Upper lobe of left lung (tissue), 6 donors: ENCODE data around the gene CCDC185. TPM values are rescaled to one million over a fixed set of nuclear protein-coding genes. Genes with fewer than 3 reads are reported as not detected.
A peak's percentile ranks its signal among the peaks of the same experiment; 100 is the strongest.
"Not testable (repeated sequence)": the region's sequence is repeated elsewhere in the genome, so short reads cannot be mapped to it uniquely, and the experiment has no call there.

ENCODE experiments used
- ATAC-seq, 2 donors: fragments of 200-7000 bp; cut with Tn5 transposase; one replicate each; pipeline ENCODE4 v1.9.1; 2022; ENCODE audit warnings: mild to moderate bottlenecking in 2 of 2, moderate library complexity in 2 of 2; ENCODE audit not compliant: low FRiP score in 2 of 2
- DNase-seq, 2 donors: peaks; one replicate each; pipeline ENCODE4 v3.0.0-alpha.2; 2019 to 2020
- H3K27ac ChIP-seq, 4 donors: fragments of 200-600 bp; sonication (generic); one replicate each; pipeline ENCODE4 v1.5.1; 2016 to 2019
- H3K27me3 ChIP-seq, 4 donors: fragments of 200-600 bp; sonication (generic); one replicate each; pipeline ENCODE4 v1.5.1; 2017 to 2019
- H3K36me3 ChIP-seq, 4 donors: fragments of 200-600 bp; sonication (generic); one replicate each; pipeline ENCODE4 v1.5.1; 2016 to 2019
- H3K4me1 ChIP-seq, 4 donors: fragments of 200-600 bp; sonication (generic); one replicate each; pipeline ENCODE4 v1.5.1; 2018 to 2019
- H3K4me3 ChIP-seq, 4 donors: fragments of 200-600 bp; sonication (generic); one replicate each; pipeline ENCODE4 v1.5.1; 2017 to 2019; ENCODE audit warnings: mild to moderate bottlenecking in 2 of 4, moderate library complexity in 1 of 4
- H3K9me3 ChIP-seq, 4 donors: fragments of 200-600 bp; sonication (generic); one replicate each; pipeline ENCODE4 v1.5.1; 2018 to 2019
- CTCF ChIP-seq, 6 experiments: fragments of 450-650 bp in 4 of 6; fragments of 200-600 bp in 2 of 6; sonication (generic) in 2 of 6; IDR thresholded peaks; one replicate each; pipeline ENCODE4 v1.5.1; 2016 to 2019; ENCODE audit warnings: antibody characterized with exemption in 6 of 6
- EP300 ChIP-seq, 4 donors: sonication (generic); formaldehyde crosslinking; IDR thresholded peaks; one replicate each; pipeline ENCODE4 v1.5.1; 2017; ENCODE audit warnings: antibody characterized with exemption in 4 of 4, control low read depth in 2 of 4
- POLR2A ChIP-seq, 4 donors: fragments of 450-650 bp; IDR thresholded peaks; one replicate each; pipeline ENCODE4 v1.5.1; 2016 to 2017; ENCODE audit warnings: antibody characterized with exemption in 4 of 4, mild to moderate bottlenecking in 2 of 4
- POLR2AphosphoS5 ChIP-seq, 2 donors: sonication (generic); formaldehyde crosslinking; IDR thresholded peaks; one replicate each; pipeline ENCODE4 v1.5.1; 2017; ENCODE audit warnings: antibody characterized with exemption in 2 of 2
- WGBS, 2 donors: methylation state at CpG; one replicate each; pipeline ENCODE4 v1.1.5; 2017 to 2018; 5-methylcytosine and 5-hydroxymethylcytosine counted together
- total RNA-seq, 6 donors: library from RNA; depleted of rRNA in 4 of 6; stranded (reverse); fragments of >200 nt in 4 of 6; gene quantifications; one replicate each; pipeline versions ENCODE4 v1.1.0 to v1.2.1, GENCODE V29; 2016 to 2021
- donor health status: DM: no; HTN: no; CAD: no; lungs with moderate emphysema.
- donor health status: DM: no; HTN: yes; CAD: no; lungs with severe emphysema.

The CCDC185 gene
- total RNA-seq, 6 donors from 2014 or later = not detected

GRCh38 chr1:223394706-223395105, 1.5 kb downstream of the CCDC185 start:
- H3K27me3 ChIP-seq = peaks cover 0 to 5% (median 0%) of the 10 kb centered on the region in 4 donors

GRCh38 chr1:223399393-223399792, 6.2 kb downstream of the CCDC185 start:
- DNase-seq, H3K4me1 ChIP-seq, ATAC-seq, H3K9me3 ChIP-seq, H3K27me3 ChIP-seq, H3K4me3 ChIP-seq, H3K27ac ChIP-seq, H3K36me3 ChIP-seq: not testable (repeated sequence)
- whole genome bisulfite sequencing, 2 donors = no CpG with 5 or more reads among the region's 6 CpGs

More at GRCh38 chr1:223394706-223395105, 1.5 kb downstream of the CCDC185 start:
- H3K4me3 ChIP-seq = no peak overlapping the region
- no peaks in the 10 kb centered on the region for H3K9me3 ChIP-seq
- no peak for DNase-seq
- no peak for TF ChIP-seq POLR2AphosphoS5 (IDR thresholded peaks at IDR 0.05)
- no peak for TF ChIP-seq POLR2A (IDR thresholded peaks at IDR 0.05)
- no peak for TF ChIP-seq EP300 (IDR thresholded peaks at IDR 0.05)
- TF ChIP-seq CTCF (IDR thresholded peaks at IDR 0.05) = no peak
- ATAC-seq = no peak
- H3K36me3 ChIP-seq = no peaks in the 10 kb centered on the region
- 94 to 96% methylated on average over 13 of the region's 13 CpGs for WGBS, 2 donors
- no peak overlapping the region for H3K27ac ChIP-seq
- H3K4me1 ChIP-seq = peaks cover 0 to 10% (median 5%) of the 10 kb centered on the region in 4 donors

- H3K4me1 ChIP-seq = no peaks in the 10 kb centered on the region
- H3K27ac ChIP-seq = no peak overlapping the region
- TF ChIP-seq POLR2AphosphoS5 (IDR thresholded peaks at IDR 0.05) = no peak
- TF ChIP-seq POLR2A (IDR thresholded peaks at IDR 0.05) = no peak
- TF ChIP-seq CTCF (IDR thresholded peaks at IDR 0.05) = no peak
- no peak for TF ChIP-seq EP300 (IDR thresholded peaks at IDR 0.05)
- ATAC-seq (peak in 1 of 2 donors; percentile 75), DNase-seq (no peak)
- H3K4me3 ChIP-seq = no peak overlapping the region
- H3K9me3 ChIP-seq = no peaks in the 10 kb centered on the region
- H3K27me3 ChIP-seq = no peaks in the 10 kb centered on the region
- no peaks in the 10 kb centered on the region for H3K36me3 ChIP-seq
- WGBS, 2 donors = 54 to 63% methylated on average over 2 of the region's 2 CpGs
These were observed 8.9 kb downstream of the CCDC185 start for GRCh38 chr1:223401873-223402789.

GRCh38 chr1:223402790-223403142, 9.6 kb downstream of the CCDC185 start:
- Histone ChIP-seq H3K4me3 (no peak overlapping the region), H3K4me1 (no peaks in the 10 kb centered on the region), H3K27me3 (no peaks in the 10 kb centered on the region), H3K27ac (no peak overlapping the region), H3K36me3 (no peaks in the 10 kb centered on the region), H3K9me3 (no peaks in the 10 kb centered on the region)
- TF ChIP-seq POLR2AphosphoS5 (IDR thresholded peaks at IDR 0.05) (no peak), CTCF (IDR thresholded peaks at IDR 0.05) (no peak), EP300 (IDR thresholded peaks at IDR 0.05) (no peak), POLR2A (IDR thresholded peaks at IDR 0.05) (no peak)
- WGBS, 2 donors = 62 to 74% methylated on average over 2 of the region's 2 CpGs
- DNase-seq = no peak
- no peak for ATAC-seq

- 70 to 73% methylated on average over 3 of the region's 3 CpGs for WGBS, 2 donors
- Histone ChIP-seq H3K27ac (no peak overlapping the region), H3K9me3 (no peaks in the 10 kb centered on the region), H3K27me3 (no peaks in the 10 kb centered on the region), H3K36me3 (no peaks in the 10 kb centered on the region), H3K4me1 (no peaks in the 10 kb centered on the region), H3K4me3 (no peak overlapping the region)
- TF ChIP-seq EP300 (IDR thresholded peaks at IDR 0.05) (no peak), POLR2A (IDR thresholded peaks at IDR 0.05) (no peak), POLR2AphosphoS5 (IDR thresholded peaks at IDR 0.05) (no peak), CTCF (IDR thresholded peaks at IDR 0.05) (no peak)
- DNase-seq = no peak
- no peak for ATAC-seq
These were observed 10.1 kb downstream of the CCDC185 start for GRCh38 chr1:223403184-223403815.
